ENCODE results near the gene WNT5A.

WNT5A gene

GRCh38 chr3:55477306-55478303, 9.5 kb downstream of the WNT5A start:
- Histone ChIP-seq H3K4me3 (ENCODE audit: severe bottlenecking) (no peak overlapping the region), H3K27ac (ENCODE audit: poor library complexity, severe bottlenecking) (no peak overlapping the region), H3K27me3 (ENCODE audit: insufficient read depth, poor library complexity, severe bottlenecking) (no peaks in the 10 kb centered on the region), H3K4me1 (ENCODE audit: insufficient read depth, poor library complexity, severe bottlenecking) (peaks cover 8% of the 10 kb centered on the region), H3K9me3 (ENCODE audit: severe bottlenecking) (no peaks in the 10 kb centered on the region), H3K36me3 (ENCODE audit: low read depth) (peaks cover 35% of the 10 kb centered on the region)
- DNase-seq (ENCODE audit: low spot score) (no peak), ATAC-seq (ENCODE audit: low read depth) (no peak)
- no peak for TF ChIP-seq CTCF (IDR thresholded peaks at IDR 0.05; ENCODE audit: poor library complexity, severe bottlenecking)

GRCh38 chr3:55476515-55476914, 10.6 kb downstream of the WNT5A start:
- Histone ChIP-seq H3K36me3 (ENCODE audit: low read depth) (peaks cover 36% of the 10 kb centered on the region), H3K27me3 (ENCODE audit: insufficient read depth, poor library complexity, severe bottlenecking) (no peaks in the 10 kb centered on the region), H3K27ac (ENCODE audit: poor library complexity, severe bottlenecking) (peak overlapping the region; percentile 8), H3K9me3 (ENCODE audit: severe bottlenecking) (no peaks in the 10 kb centered on the region), H3K4me1 (ENCODE audit: insufficient read depth, poor library complexity, severe bottlenecking) (peaks cover 8% of the 10 kb centered on the region), H3K4me3 (ENCODE audit: severe bottlenecking) (no peak overlapping the region)
- DNase-seq (ENCODE audit: low spot score) (no peak), ATAC-seq (ENCODE audit: low read depth) (peak; percentile 78)
- no peak for TF ChIP-seq CTCF (IDR thresholded peaks at IDR 0.05; ENCODE audit: poor library complexity, severe bottlenecking)

GRCh38 chr3:55474213-55474632, 12.9 kb downstream of the WNT5A start:
- H3K27ac ChIP-seq (ENCODE audit: poor library complexity, severe bottlenecking), result no peak overlapping the region
- no peaks in the 10 kb centered on the region for H3K27me3 ChIP-seq (ENCODE audit: insufficient read depth, poor library complexity, severe bottlenecking)
- H3K4me1 ChIP-seq (ENCODE audit: insufficient read depth, poor library complexity, severe bottlenecking), result peaks cover 8% of the 10 kb centered on the region
- ATAC-seq (ENCODE audit: low read depth) (no peak), DNase-seq (ENCODE audit: low spot score) (no peak)
- no peak for TF ChIP-seq CTCF (IDR thresholded peaks at IDR 0.05; ENCODE audit: poor library complexity, severe bottlenecking)
- no peak overlapping the region for H3K4me3 ChIP-seq (ENCODE audit: severe bottlenecking)
- H3K36me3 ChIP-seq (ENCODE audit: low read depth), result peaks cover 43% of the 10 kb centered on the region
- H3K9me3 ChIP-seq (ENCODE audit: severe bottlenecking), result no peaks in the 10 kb centered on the region

GRCh38 chr3:55473788-55474187, 13.3 kb downstream of the WNT5A start:
- ATAC-seq (ENCODE audit: low read depth), result no peak
- DNase-seq (ENCODE audit: low spot score), result no peak

More at GRCh38 chr3:55473788-55474187, 13.3 kb downstream of the WNT5A start:
- Histone ChIP-seq H3K9me3 (ENCODE audit: severe bottlenecking) (no peaks in the 10 kb centered on the region), H3K36me3 (ENCODE audit: low read depth) (peaks cover 39% of the 10 kb centered on the region), H3K4me3 (ENCODE audit: severe bottlenecking) (no peak overlapping the region), H3K27me3 (ENCODE audit: insufficient read depth, poor library complexity, severe bottlenecking) (no peaks in the 10 kb centered on the region), H3K4me1 (ENCODE audit: insufficient read depth, poor library complexity, severe bottlenecking) (peaks cover 8% of the 10 kb centered on the region), H3K27ac (ENCODE audit: poor library complexity, severe bottlenecking) (no peak overlapping the region)
- TF ChIP-seq CTCF (IDR thresholded peaks at IDR 0.05; ENCODE audit: poor library complexity, severe bottlenecking), result no peak
